Measurements from ENCODE around the gene MKRN2. TPM values are rescaled to one million over a fixed set of nuclear protein-coding genes. Genes with fewer than 3 reads are reported as not detected.

Gene MKRN2
- total RNA-seq, 1 donor from 2014 or later: 23.4 TPM

DNA sequence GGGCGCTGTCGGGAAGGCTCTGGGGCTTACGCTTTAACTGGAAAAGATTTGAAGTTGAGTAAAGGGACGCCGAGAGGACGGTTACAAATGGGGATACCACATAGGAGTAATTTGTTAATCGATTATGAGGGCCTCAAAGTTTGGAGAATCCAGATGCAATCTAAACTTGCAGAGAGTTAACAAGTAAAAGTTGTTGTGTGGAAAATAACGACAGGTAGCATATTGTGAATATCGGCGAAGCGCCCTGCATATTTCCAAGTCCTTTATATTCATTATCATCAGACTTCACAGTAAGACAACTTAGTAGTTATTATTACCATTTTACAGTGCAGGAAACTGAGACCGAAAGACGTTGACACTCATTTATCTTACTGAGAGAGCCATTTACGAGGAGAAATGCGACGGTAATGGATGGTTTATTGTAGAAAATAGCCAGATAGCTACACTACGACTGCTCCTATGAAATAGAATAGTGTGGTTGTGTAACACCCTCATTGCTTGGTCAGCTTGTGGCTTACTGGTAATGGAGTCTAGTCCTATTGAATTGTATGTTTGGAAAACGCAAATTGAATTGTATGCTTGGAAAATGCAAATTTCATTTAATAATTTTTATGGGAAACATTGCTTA, 700 bp downstream of the MKRN2 start:
- Mint-ChIP-seq H3K36me3 (ENCODE audit: insufficient read depth) (no peaks in the 10 kb centered on the region), H3K4me3 (ENCODE audit: low read depth) (peak overlapping the region; percentile 79), H3K9me3 (ENCODE audit: low read depth) (no peaks in the 10 kb centered on the region), H3K27ac (peak overlapping the region; percentile 96), H3K27me3 (peaks cover 16% of the 10 kb centered on the region), H3K4me1 (ENCODE audit: low read depth) (peaks cover 30% of the 10 kb centered on the region)
- TF ChIP-seq, protein P1, sequence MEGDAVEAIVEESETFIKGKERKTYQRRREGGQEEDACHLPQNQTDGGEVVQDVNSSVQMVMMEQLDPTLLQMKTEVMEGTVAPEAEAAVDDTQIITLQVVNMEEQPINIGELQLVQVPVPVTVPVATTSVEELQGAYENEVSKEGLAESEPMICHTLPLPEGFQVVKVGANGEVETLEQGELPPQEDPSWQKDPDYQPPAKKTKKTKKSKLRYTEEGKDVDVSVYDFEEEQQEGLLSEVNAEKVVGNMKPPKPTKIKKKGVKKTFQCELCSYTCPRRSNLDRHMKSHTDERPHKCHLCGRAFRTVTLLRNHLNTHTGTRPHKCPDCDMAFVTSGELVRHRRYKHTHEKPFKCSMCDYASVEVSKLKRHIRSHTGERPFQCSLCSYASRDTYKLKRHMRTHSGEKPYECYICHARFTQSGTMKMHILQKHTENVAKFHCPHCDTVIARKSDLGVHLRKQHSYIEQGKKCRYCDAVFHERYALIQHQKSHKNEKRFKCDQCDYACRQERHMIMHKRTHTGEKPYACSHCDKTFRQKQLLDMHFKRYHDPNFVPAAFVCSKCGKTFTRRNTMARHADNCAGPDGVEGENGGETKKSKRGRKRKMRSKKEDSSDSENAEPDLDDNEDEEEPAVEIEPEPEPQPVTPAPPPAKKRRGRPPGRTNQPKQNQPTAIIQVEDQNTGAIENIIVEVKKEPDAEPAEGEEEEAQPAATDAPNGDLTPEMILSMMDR (IDR thresholded peaks at IDR 0.05; ENCODE audit: unreplicated experiment): no peak
- DNase-seq (ENCODE audit: low spot score, unreplicated experiment): no peak

GRCh38 chr3:12558706-12559105, 1.8 kb downstream of the MKRN2 start:
- DNase-seq (ENCODE audit: low spot score, unreplicated experiment): no peak
- Mint-ChIP-seq H3K27ac (peak overlapping the region; percentile 4), H3K4me1 (ENCODE audit: low read depth) (peaks cover 35% of the 10 kb centered on the region), H3K27me3 (peaks cover 14% of the 10 kb centered on the region), H3K4me3 (ENCODE audit: low read depth) (peak overlapping the region; percentile 79), H3K36me3 (ENCODE audit: insufficient read depth) (no peaks in the 10 kb centered on the region), H3K9me3 (ENCODE audit: low read depth) (no peaks in the 10 kb centered on the region)
- TF ChIP-seq, protein P1 (IDR thresholded peaks at IDR 0.05; ENCODE audit: unreplicated experiment): no peak

DNA sequence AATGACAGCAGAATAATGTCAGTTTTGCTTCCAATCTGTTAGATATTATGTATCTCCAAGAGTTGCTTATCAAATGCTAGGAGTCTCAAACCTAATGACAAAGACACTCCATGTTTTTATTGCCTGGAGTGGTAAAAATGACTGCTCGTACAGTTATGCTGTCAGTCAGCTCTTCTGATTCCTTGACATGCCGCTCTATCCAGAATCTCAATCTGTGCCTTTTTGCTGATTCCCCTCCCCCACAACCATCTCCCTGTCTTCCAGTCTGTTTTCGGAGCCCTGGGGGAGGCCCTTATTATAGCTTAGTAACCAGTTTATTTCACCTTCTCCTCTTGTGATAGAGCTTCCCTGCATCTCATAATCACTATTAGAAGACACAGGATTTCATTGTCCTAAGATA, 2.6 kb downstream of the MKRN2 start:
- Mint-ChIP-seq H3K36me3 (ENCODE audit: insufficient read depth) (peaks cover 2% of the 10 kb centered on the region), H3K27ac (no peak overlapping the region), H3K4me1 (ENCODE audit: low read depth) (peaks cover 35% of the 10 kb centered on the region), H3K9me3 (ENCODE audit: low read depth) (no peaks in the 10 kb centered on the region), H3K4me3 (ENCODE audit: low read depth) (peak overlapping the region; percentile 31), H3K27me3 (peaks cover 8% of the 10 kb centered on the region)
- TF ChIP-seq, protein P1 (IDR thresholded peaks at IDR 0.05; ENCODE audit: unreplicated experiment): no peak
- DNase-seq (ENCODE audit: low spot score, unreplicated experiment): no peak

GRCh38 chr3:12560505-12561190, 3.8 kb downstream of the MKRN2 start:
- Mint-ChIP-seq H3K36me3 (ENCODE audit: insufficient read depth) (peaks cover 5% of the 10 kb centered on the region), H3K4me3 (ENCODE audit: low read depth) (no peak overlapping the region), H3K4me1 (ENCODE audit: low read depth) (peaks cover 35% of the 10 kb centered on the region), H3K27ac (no peak overlapping the region), H3K27me3 (peaks cover 4% of the 10 kb centered on the region), H3K9me3 (ENCODE audit: low read depth) (no peaks in the 10 kb centered on the region)
- TF ChIP-seq, protein P1 (IDR thresholded peaks at IDR 0.05; ENCODE audit: unreplicated experiment): no peak
- no peak for DNase-seq (ENCODE audit: low spot score, unreplicated experiment)

GRCh38 chr3:12561397-12561796, 4.5 kb downstream of the MKRN2 start:
- no peak for DNase-seq (ENCODE audit: low spot score, unreplicated experiment)
- Mint-ChIP-seq H3K9me3 (ENCODE audit: low read depth) (peaks cover 3% of the 10 kb centered on the region), H3K4me3 (ENCODE audit: low read depth) (no peak overlapping the region), H3K36me3 (ENCODE audit: insufficient read depth) (peaks cover 9% of the 10 kb centered on the region), H3K4me1 (ENCODE audit: low read depth) (peaks cover 32% of the 10 kb centered on the region), H3K27ac (no peak overlapping the region), H3K27me3 (no peaks in the 10 kb centered on the region)
- TF ChIP-seq, protein P1 (IDR thresholded peaks at IDR 0.05; ENCODE audit: unreplicated experiment): no peak

Data from progenitor cell of endocrine pancreas (in vitro differentiated cells).